ENCODE measurements around the gene COMMD9. TPM values are rescaled to one million over a fixed set of nuclear protein-coding genes. Genes with fewer than 3 reads are reported as not detected.

The COMMD9 gene
- polyA plus RNA-seq, 3 donors: 89.5 to 96.2 (median 90.7) TPM

GRCh38 chr11:36306888-36307287 lies 17.7 kb upstream of the COMMD9 start:
- DNase-seq: no peak

DNA sequence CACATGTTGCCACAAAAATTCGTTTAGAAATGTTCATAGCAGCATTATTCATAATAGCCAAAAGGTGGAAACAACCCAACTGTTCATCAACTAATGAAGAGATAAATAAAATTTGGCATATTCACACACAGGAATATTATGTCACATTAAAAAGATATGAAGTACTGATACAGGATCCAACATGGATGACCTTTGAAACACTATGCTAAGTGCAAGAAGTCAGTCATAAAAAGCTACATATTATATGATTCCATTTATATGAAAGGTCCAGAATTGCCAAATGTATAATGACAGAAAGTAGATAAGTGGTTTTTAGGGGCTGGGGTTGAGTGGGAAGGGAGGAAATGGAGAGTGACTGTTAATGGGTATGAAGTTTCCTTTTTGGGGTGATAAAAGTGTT lies 15.8 kb upstream of the COMMD9 start:
- DNase-seq: no peak

- DNase-seq: no peak
Measured at GRCh38 chr11:36304351-36304750, 15.1 kb upstream of the COMMD9 start.

- no peak for DNase-seq
Measured at GRCh38 chr11:36300650-36301049, 11.4 kb upstream of the COMMD9 start.

- no peak for DNase-seq
Measured at GRCh38 chr11:36296884-36297543, 7.8 kb upstream of the COMMD9 start.

DNA sequence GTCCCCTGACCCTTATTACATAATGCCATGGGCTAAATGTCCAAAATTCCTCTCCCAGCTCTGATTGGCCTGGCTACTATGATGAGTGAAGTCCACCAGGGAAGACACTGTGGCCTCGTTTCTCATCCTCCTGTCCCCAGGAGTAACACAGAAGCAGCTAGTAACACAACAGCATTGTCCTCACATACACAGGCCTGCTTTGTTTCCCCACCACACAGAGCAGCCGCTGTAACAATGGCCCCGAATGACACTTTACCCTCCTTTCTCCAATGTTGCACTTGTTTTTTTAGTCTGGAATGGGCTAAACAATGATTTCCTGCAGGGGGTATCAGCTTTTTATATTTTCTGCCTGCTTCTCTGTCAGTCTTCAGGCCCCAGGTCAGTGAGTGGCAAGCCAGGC lies 6.7 kb upstream of the COMMD9 start, which contains the start of gene PRR5L:
TSS of gene PRR5L (plus strand) at position 363 of the 400 bp plus-strand sequence. CDS start 104,834 bp downstream, outside the sequence.
- DNase-seq: no peak

DNA sequence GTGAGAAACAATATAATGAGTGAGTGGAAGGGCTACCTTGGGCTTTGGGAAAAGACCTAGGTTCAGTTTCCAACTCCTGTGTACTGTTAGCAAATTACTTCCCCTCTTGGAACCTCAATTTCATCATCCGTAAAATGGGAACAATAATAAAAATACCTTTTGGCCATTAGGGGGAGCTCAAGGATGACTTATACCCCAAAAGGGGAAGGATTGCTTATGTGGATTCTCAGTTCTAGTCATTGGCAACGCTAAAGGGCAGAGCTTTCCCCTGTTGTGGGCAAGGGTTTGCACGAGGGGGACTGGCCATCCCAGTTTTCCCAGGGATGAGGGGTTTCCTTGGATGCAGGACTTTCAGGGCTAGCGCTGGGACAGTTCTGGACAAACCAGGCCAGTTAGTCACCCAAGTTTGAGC lies 3.1 kb upstream of the COMMD9 start:
- no peak for DNase-seq

DNA sequence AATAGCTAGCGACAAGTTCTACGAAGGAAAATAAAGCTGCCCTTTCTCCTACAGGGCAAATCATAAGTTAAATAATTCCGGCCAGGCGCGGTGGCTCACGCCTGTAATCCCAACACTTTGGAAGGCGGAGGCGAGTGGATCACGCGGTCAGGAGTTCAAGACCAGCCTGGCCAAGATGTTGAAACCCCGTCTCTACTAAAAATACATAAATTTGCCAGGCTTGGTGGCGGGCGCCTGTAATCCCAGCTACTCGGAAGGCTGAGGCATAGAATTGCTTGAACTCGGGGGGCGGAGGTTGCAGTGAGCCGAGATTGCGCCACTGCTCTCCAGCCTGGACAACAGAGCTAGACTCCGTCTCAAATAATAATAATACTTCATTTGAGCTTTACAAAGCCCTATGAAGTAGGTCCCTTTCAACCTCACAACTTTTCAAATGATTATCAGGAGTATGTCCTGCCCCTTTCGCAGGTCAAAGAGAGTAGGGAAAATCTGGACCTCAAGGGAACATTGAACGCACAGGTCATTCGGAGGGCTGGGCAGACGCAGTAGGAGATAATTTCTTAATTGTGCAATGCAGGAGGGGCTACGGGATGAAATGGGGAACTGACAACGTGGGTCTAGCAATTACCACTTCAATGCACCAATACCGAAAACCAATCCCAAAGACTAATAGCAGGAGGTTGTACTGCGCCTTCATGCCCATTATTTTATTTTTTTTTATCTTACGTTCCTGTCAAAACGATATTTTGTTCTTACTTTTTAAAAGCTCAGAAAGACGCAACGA lies 590 bp downstream of the COMMD9 start:
- no peak for DNase-seq

DNA sequence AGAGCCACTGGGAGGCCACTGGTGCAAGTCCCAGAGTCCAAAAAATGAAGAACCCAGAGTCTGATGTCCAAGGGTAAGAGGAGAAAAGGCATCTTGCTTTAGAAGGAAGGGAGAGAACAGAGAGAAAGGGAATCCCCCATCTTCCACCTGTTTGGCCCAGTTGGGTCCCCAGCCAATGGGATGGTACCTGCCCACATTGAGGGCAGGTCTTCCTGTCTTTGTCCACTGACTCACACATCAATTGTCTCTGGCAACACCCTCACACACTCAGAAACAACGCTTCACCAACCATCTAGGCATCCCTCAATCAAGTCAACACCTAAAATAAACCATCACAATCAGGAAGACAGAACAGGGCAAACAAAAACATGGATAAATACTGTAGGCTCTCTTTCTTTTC lies 6.3 kb downstream of the COMMD9 start:
- DNase-seq: no peak

GRCh38 chr11:36281850-36282249 lies 7.4 kb downstream of the COMMD9 start:
- no peak for DNase-seq

DNA sequence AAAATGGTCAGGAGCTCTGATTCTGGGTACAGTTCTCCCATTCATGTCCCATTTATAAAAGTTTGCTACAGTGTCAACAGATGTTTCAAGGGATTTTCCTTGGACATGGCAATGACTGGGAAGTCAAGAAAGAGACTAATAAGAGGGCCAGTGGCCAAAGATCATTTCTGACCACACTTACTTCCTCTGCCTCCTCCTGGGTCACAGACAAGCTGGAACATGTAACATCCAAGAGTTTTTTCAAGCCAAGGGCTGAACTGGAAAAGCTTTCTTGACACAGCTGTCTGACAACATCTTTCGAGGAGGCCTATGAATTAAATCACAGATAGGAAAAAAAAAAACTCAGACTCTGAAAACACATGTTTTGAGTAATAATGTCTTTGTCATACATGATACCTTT lies 8.7 kb downstream of the COMMD9 start:
- DNase-seq: no peak

- peak; percentile 49 for DNase-seq
Measured at GRCh38 chr11:36278531-36279282, 10.5 kb downstream of the COMMD9 start.

DNA sequence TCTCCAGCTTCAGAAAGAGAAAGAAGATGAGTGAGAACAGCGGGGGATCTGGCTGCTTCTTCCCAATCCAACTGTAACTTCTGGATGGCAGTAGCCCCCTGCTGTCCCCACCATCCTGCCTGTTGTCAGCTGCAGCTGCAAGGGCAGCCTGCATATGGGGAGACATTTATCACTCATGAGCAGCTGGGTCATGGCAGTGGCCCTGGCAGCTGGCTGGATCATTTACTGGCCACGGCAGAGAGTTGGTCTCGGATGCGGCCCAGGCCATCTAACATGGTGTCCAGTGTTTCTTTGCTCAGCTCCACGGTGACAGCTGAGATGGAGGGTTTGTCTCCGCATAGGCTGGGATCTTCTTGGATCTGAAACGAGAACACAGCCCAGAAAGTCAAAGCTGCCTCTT lies 14.8 kb downstream of the COMMD9 start:
- DNase-seq: no peak

GRCh38 chr11:36273110-36273509 lies 16.1 kb downstream of the COMMD9 start:
- no peak for DNase-seq

DNA sequence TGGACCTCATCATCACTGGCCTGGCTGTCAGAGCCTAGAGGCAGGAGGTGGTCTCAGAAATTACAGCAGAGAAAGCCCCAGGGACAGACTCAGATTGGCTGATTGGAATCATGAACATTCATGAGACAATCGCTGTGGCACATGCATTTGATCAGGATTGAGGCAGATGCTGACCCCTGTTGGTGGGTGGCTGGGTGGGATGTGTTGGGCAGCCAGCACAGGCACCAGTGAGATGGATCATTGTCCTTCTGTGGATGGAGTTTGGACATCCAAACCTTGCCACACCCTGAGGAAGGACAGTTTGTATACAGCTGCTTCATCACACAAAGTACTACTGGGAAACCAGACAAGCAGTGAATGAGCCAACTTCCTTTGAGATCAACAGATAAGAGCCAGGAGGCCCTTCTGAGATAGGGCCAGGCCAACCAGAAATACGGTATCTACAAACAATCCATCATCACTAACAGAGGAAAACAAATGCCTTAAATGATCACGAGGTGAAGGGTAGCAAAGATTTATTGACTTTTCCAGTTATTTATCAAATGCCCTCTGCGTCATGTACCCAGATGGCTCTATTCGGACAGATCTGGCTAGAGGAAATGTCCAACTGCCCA lies 17.3 kb downstream of the COMMD9 start:
- no peak for DNase-seq

- no peak for DNase-seq
Measured at GRCh38 chr11:36270701-36271100, 18.5 kb downstream of the COMMD9 start.

DNA sequence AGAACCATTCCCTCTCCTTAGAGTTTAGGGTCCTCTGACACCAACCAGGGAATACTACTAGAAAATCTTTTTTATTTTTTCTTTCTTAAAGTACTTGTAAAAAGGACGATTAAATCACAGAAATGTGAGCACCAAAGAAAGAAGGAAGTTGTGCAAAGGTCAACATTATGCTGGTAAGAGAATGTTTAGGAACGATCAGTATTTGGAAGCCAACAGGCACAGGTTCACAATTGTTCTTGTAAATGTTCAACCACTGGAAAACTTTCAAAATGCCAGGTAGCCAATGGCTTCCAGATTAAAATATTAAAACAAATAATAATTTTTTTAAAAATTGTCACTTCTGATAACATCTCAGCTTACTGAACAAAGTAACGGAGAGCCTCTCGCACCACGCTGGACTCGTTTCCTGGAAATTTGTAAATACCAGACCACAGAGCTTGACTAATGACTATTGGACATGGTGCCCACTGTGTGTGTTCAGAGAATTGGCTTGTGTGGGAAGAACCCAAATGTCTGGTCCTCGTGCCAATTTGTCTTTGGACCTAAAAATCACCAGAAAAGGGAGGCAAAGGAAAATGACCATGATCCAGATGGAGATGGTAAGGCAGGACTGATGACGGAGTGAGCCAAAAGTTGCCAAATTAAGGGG lies 20.8 kb downstream of the COMMD9 start:
- no peak for DNase-seq

- DNase-seq: no peak
Measured at GRCh38 chr11:36266767-36267166, 22.5 kb downstream of the COMMD9 start.

DNA sequence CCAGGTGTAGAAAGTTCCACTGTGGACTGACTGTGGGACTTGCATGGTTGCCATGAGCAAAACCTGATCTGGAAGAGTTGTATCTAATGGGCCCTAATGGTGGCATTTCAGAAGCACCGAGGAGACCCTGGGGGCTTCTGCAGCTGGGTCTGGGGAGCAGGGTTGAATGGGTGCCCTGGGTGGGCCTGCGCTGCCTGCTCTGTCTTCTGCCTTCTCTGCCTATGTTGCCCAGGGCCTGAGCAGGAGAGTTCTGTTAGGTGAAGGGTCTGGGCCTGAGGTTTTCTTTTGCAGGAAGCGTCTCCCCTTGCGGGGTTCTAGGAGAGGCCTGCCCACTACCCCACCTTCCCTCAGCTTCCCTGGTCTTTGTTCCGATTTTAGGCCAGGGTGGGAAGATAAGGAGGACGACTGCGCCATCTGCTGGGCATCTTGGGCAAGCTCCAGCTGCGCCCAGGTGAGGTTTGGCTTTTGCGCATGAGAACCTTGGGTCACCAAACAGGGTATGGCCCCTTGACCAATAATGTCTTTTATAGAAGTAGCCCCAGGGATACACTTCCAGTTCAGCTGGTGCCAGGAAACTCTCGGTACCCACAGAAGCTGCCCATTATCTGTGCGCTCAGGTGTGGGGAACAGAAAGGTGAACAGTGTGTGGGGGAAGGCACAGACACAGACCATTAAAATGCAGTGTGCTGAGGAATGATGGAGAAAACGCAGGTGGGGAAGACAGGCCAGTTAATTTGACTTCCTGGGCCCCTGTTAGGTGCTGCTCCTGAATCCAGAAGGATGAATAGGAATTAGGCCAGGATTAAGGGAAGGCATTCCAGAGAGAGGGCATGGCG lies 23.2 kb downstream of the COMMD9 start:
- DNase-seq: peak; percentile 50

DNA sequence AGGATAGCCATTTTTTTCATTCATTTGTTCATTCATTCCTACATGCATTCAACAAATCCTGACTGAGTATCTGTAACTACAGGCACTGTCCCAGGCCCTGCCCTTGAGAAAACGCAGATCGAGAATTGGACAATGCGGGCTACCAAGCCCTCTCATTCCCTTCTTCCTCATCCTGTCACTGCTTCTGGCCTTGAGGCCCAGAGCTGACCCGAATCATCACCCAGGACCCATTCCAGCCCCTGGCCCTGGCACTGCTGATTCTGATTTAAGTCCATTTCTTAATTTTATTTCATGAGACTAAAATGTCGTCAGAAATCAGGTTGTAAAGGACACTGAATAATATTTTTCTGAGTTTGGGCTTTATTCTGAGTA lies 24.3 kb downstream of the COMMD9 start:
- no peak for DNase-seq
